DOHH2 (cell line): ENCODE measurements around the gene EML1.

Source experiments
- H3F3A ChIP-seq: fragments of 200-600 bp; sonication (generic), shearing (Covaris generic); 2 replicates; pipeline ENCODE4 v1.6.0; 2016; ENCODE audit warnings: antibody characterized with exemption, mild to moderate bottlenecking; ENCODE audit not compliant: control insufficient read depth, insufficient read depth
- H3K27ac ChIP-seq: fragments of 200-600 bp; sonication (generic); 2 replicates; pipeline ENCODE4 v1.5.1; 2014; ENCODE audit warnings: low read depth, mild to moderate bottlenecking, low read length, moderate library complexity
- H3K27me3 ChIP-seq: fragments of 200-600 bp; sonication (generic); 2 replicates; pipeline ENCODE4 v1.6.1; 2014; ENCODE audit warnings: mild to moderate bottlenecking, low read length, mixed read lengths; ENCODE audit not compliant: control insufficient read depth
- H3K36me3 ChIP-seq: fragments of 200-600 bp; sonication (generic); 2 replicates; pipeline ENCODE4 v1.6.1; 2014; ENCODE audit warnings: mild to moderate bottlenecking, low read length, moderate library complexity, mixed read lengths; ENCODE audit not compliant: control insufficient read depth
- H3K4me1 ChIP-seq: fragments of 200-600 bp; sonication (generic); 2 replicates; pipeline ENCODE4 v1.6.1; 2014; ENCODE audit warnings: mild to moderate bottlenecking, low read length, mixed read lengths; ENCODE audit not compliant: control insufficient read depth
- H3K4me2 ChIP-seq: fragments of 200-600 bp; sonication (generic); 2 replicates; pipeline ENCODE4 v1.6.0; 2014; ENCODE audit warnings: mild to moderate bottlenecking, low read length, moderate library complexity
- H3K4me3 ChIP-seq: fragments of 200-600 bp; sonication (generic); 2 replicates; pipeline ENCODE4 v1.5.1; 2014; ENCODE audit warnings: mild to moderate bottlenecking, low read length, mixed read lengths
- H3K79me2 ChIP-seq: fragments of 200-600 bp; sonication (generic); 2 replicates; pipeline ENCODE4 v1.6.1; 2014; ENCODE audit warnings: mild to moderate bottlenecking, low read length, mixed read lengths; ENCODE audit not compliant: control insufficient read depth
- H3K9me2 ChIP-seq: fragments of 200-600 bp; sonication (generic); replicated peaks from 2 replicates; pipeline ENCODE4 v1.6.1; 2014; ENCODE audit warnings: mild to moderate bottlenecking, low read length, mixed read lengths; ENCODE audit not compliant: control insufficient read depth
- H3K9me3 ChIP-seq: fragments of 200-600 bp; sonication (generic); 2 replicates; pipeline ENCODE4 v1.6.1; 2014; ENCODE audit warnings: antibody characterized with exemption, low read length, mixed read lengths; ENCODE audit not compliant: control insufficient read depth, insufficient read depth
- H4K20me1 ChIP-seq: fragments of 200-600 bp; sonication (generic); 2 replicates; pipeline ENCODE4 v1.6.0; 2014; ENCODE audit warnings: low read depth, mild to moderate bottlenecking, antibody characterized with exemption, low read length, moderate library complexity; ENCODE audit not compliant: control insufficient read depth, insufficient read depth
- EZH2phosphoT487 ChIP-seq: fragments of 200-600 bp; sonication (generic); IDR thresholded peaks from 2 replicates; pipeline ENCODE4 v1.6.1; 2017; ENCODE audit warnings: borderline replicate concordance, mild to moderate bottlenecking, antibody characterized with exemption, low read length, moderate library complexity, mixed read lengths
- TF ChIP-seq, protein P1 (sequence below): fragments of 200-600 bp; sonication (generic); IDR thresholded peaks from one replicate; pipeline ENCODE4 v1.5.1; 2014; ENCODE audit warnings: antibody characterized with exemption, mild to moderate bottlenecking, low read depth, low read length; ENCODE audit not compliant: poor library complexity, severe bottlenecking

The EML1 gene

DNA sequence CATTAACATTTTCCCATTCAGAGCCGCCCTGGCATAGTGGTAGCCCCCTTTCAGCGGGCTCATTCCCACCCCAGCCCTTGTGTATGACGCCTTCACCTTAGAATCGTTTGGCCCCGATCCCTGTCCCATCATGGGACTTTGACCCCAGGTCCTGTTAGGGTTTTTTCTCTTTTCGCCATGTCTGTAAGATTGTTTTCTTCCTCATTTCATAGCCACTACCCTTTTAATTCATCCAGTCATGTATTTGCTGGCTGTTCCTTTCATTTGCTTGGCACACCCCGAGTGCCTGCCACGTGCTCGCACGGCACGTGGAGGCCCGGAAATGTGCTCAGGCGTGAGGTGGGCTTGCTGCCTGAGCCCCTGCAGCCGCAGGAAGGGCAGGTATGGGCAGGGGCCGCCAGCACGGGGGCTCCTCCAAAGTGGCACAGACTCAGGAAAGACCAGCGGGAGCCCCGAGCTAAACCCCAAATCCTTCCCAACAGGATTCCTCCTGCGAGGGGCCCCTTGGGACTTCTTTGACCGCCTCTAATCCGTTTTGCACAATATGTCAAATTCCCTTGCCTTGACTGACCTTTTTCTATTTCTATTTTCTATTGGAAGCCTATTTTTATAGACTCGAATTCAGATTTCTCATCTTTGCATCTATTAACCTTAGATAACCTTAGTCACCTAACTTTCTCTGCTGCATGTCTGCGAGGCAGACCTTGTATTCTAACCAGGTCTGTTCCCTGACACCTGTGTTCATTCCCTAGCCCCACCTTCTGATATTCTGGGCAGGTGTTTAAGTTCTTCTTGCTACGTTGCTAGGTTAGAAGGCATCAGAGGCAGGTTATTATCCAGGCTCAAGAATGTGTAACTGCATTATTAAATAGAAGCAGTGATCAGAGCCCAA, 114.8 kb downstream of the EML1 start:
- no peak overlapping the region for H3K4me3 ChIP-seq
- H3K9me3 ChIP-seq, result peaks cover 4% of the 10 kb centered on the region
- no peaks in the 10 kb centered on the region for H3K9me2 ChIP-seq
- H3K79me2 ChIP-seq, result no peaks in the 10 kb centered on the region
- H4K20me1 ChIP-seq, result no peaks in the 10 kb centered on the region
- H3K27me3 ChIP-seq, result peaks cover 14% of the 10 kb centered on the region; the same call in 1 of the 2 replicates
- TF ChIP-seq EZH2phosphoT487, result no peak
- TF ChIP-seq, protein P1, sequence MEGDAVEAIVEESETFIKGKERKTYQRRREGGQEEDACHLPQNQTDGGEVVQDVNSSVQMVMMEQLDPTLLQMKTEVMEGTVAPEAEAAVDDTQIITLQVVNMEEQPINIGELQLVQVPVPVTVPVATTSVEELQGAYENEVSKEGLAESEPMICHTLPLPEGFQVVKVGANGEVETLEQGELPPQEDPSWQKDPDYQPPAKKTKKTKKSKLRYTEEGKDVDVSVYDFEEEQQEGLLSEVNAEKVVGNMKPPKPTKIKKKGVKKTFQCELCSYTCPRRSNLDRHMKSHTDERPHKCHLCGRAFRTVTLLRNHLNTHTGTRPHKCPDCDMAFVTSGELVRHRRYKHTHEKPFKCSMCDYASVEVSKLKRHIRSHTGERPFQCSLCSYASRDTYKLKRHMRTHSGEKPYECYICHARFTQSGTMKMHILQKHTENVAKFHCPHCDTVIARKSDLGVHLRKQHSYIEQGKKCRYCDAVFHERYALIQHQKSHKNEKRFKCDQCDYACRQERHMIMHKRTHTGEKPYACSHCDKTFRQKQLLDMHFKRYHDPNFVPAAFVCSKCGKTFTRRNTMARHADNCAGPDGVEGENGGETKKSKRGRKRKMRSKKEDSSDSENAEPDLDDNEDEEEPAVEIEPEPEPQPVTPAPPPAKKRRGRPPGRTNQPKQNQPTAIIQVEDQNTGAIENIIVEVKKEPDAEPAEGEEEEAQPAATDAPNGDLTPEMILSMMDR, result no peak
- no peak overlapping the region for H3K27ac ChIP-seq
- no peak overlapping the region for H3K4me2 ChIP-seq
- H3K36me3 ChIP-seq, result no peaks in the 10 kb centered on the region
- no peaks in the 10 kb centered on the region for H3F3A ChIP-seq
- no peaks in the 10 kb centered on the region for H3K4me1 ChIP-seq

DNA sequence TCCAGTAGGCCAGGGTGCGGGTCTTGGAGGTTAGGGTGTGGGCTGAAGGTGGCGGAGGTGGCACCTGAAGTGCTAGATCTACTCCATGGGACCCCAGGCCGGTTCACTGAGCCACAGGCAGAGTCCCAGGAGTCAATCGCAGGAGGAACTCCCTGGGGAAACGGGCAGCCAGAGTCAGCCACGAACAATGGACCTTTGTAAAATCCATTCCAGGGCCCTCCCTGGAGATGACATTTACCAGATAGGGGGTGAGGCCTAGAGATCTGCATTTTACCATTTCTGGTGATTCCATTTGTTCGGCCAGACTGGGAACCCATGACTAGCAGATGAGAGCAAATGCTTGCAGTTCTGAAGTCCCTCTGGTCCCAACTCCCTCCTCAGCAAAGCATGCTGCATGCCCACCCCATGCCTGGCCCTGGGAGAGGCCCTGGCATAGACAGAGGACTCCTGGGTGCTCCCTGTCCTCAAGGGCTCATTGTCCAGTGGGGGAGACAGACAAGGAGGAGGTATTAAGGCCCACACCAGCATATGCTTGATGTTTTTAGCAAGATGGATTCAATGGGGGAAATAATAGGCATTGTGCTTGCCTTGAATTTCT, 115.5 kb downstream of the EML1 start:
- H3K27ac ChIP-seq, result no peak overlapping the region
- no peaks in the 10 kb centered on the region for H3K36me3 ChIP-seq
- no peaks in the 10 kb centered on the region for H3K9me3 ChIP-seq
- no peaks in the 10 kb centered on the region for H4K20me1 ChIP-seq
- H3F3A ChIP-seq, result no peaks in the 10 kb centered on the region
- H3K79me2 ChIP-seq, result no peaks in the 10 kb centered on the region
- no peak overlapping the region for H3K4me2 ChIP-seq
- TF ChIP-seq, protein P1, result no peak
- TF ChIP-seq EZH2phosphoT487, result no peak
- peaks cover 14% of the 10 kb centered on the region; the same call in 1 of the 2 replicates for H3K27me3 ChIP-seq
- H3K4me1 ChIP-seq, result no peaks in the 10 kb centered on the region
- H3K9me2 ChIP-seq, result no peaks in the 10 kb centered on the region
- no peak overlapping the region for H3K4me3 ChIP-seq

DNA sequence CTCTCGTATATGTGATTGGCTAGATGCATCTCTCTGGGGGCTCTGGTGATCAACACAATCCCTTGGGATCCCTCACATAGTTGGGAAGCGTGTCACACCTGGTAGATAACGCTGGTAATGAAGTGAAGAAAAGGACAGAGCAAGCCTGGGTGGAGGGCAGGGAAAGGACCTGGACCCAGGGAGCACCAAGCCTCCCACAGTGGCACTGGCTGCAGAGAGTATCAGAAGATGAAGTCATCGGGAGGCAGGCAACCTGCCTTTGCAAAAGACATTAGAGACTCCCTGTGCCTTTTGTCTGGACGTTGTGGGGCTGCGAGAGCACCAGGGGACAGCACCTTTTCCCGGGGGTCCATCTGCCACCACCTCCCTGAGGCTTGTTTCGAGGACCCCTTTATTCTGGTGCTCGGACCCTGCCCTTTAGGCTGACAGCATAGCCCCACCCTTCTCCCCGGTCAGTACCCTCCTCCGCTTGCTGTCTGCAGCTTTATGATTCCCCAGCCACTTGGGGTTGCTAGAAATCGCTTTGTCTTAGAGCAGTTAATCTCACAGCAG, 116.4 kb downstream of the EML1 start:
- Histone ChIP-seq H3K9me3 (no peaks in the 10 kb centered on the region), H3K27me3 (peaks cover 14% of the 10 kb centered on the region; the same call in 1 of the 2 replicates), H3K27ac (no peak overlapping the region), H3K9me2 (no peaks in the 10 kb centered on the region), H3K4me2 (no peak overlapping the region), H3K4me1 (no peaks in the 10 kb centered on the region), H3K36me3 (no peaks in the 10 kb centered on the region), H4K20me1 (no peaks in the 10 kb centered on the region), H3K4me3 (no peak overlapping the region), H3K79me2 (no peaks in the 10 kb centered on the region), H3F3A (no peaks in the 10 kb centered on the region)
- no peak for TF ChIP-seq EZH2phosphoT487
- TF ChIP-seq, protein P1, result no peak
